H9 (cell line): ENCODE data around the gene PPARA. TPM values are rescaled to one million over a fixed set of nuclear protein-coding genes. Genes with fewer than 3 reads are reported as not detected.
A peak's percentile ranks its signal among the peaks of the same experiment; 100 is the strongest.

ENCODE experiments used
- DNase-seq: peaks from one replicate; pipeline ENCODE4 v3.0.0-alpha.2; 2017
- H2AFZ ChIP-seq: one replicate; pipeline ENCODE4 v1.6.1; 2013; ENCODE audit warnings: mild to moderate bottlenecking, low read length, control low read depth, moderate library complexity
- H2AK5ac ChIP-seq: 2 replicates; pipeline ENCODE4 v1.6.1; 2013; ENCODE audit warnings: low read length, control low read depth, mixed read lengths; ENCODE audit not compliant: insufficient read length
- H2BK120ac ChIP-seq: one replicate; pipeline ENCODE4 v1.6.1; 2013; ENCODE audit warnings: low read depth, mild to moderate bottlenecking, low read length, control low read depth, inconsistent platforms; ENCODE audit not compliant: poor library complexity, severe bottlenecking
- H2BK12ac ChIP-seq: 2 replicates; pipeline ENCODE4 v1.6.1; 2013; ENCODE audit warnings: low read length, control low read depth, mixed read lengths, low read depth; ENCODE audit not compliant: insufficient read length
- H2BK15ac ChIP-seq: 2 replicates; pipeline ENCODE4 v1.6.1; 2013; ENCODE audit warnings: low read depth, low read length, control low read depth
- H2BK20ac ChIP-seq: one replicate; pipeline ENCODE4 v1.6.1; 2013; ENCODE audit warnings: low read depth, mild to moderate bottlenecking, low read length, control low read depth, inconsistent platforms; ENCODE audit not compliant: poor library complexity, severe bottlenecking
- H2BK5ac ChIP-seq: 2 replicates; pipeline ENCODE4 v1.6.1; 2013; ENCODE audit warnings: low read length, control low read depth, mixed read lengths; ENCODE audit not compliant: insufficient read length
- H3K14ac ChIP-seq: 2 replicates; pipeline ENCODE4 v1.6.1; 2013; ENCODE audit warnings: low read length, control low read depth; ENCODE audit not compliant: insufficient read depth
- H3K18ac ChIP-seq: 2 replicates; pipeline ENCODE4 v1.6.1; 2013; ENCODE audit warnings: low read depth, mild to moderate bottlenecking, mixed read lengths, low read length, control low read depth; ENCODE audit not compliant: insufficient read length
- H3K23ac ChIP-seq: 2 replicates; pipeline ENCODE4 v1.6.1; 2013; ENCODE audit warnings: low read length, control low read depth, mixed read lengths, low read depth; ENCODE audit not compliant: insufficient read length
- H3K23me2 ChIP-seq: 2 replicates; pipeline ENCODE4 v1.6.1; 2013; ENCODE audit warnings: low read depth, mild to moderate bottlenecking, mixed read lengths, low read length, control low read depth; ENCODE audit not compliant: insufficient read length, poor library complexity, severe bottlenecking
- H3K27ac ChIP-seq: 2 replicates; pipeline ENCODE4 v1.5.1; 2013; ENCODE audit warnings: low read length, control low read depth, mixed read lengths, low read depth; ENCODE audit not compliant: insufficient read length
- H3K27me3 ChIP-seq: 2 replicates; pipeline ENCODE4 v1.6.1; 2013; ENCODE audit warnings: low read length, control low read depth, inconsistent platforms; ENCODE audit not compliant: insufficient read depth
- H3K4ac ChIP-seq: 2 replicates; pipeline ENCODE4 v1.6.1; 2013; ENCODE audit warnings: low read depth, mild to moderate bottlenecking, control low read depth, inconsistent platforms, low read length, moderate library complexity
- H3K4me1 ChIP-seq: 2 replicates; pipeline ENCODE4 v1.6.1; 2013; ENCODE audit warnings: low read length, control low read depth, inconsistent platforms; ENCODE audit not compliant: insufficient read depth
- H3K4me2 ChIP-seq: 2 replicates; pipeline ENCODE4 v1.6.1; 2013; ENCODE audit warnings: low read length, control low read depth, mixed read lengths; ENCODE audit not compliant: insufficient read length, insufficient read depth
- H3K56ac ChIP-seq: 2 replicates; pipeline ENCODE4 v1.6.1; 2013; ENCODE audit warnings: low read depth, mild to moderate bottlenecking, mixed read lengths, low read length, control low read depth; ENCODE audit not compliant: insufficient read length
- H3K79me1 ChIP-seq: 2 replicates; pipeline ENCODE4 v1.6.1; 2013; ENCODE audit warnings: low read depth, mild to moderate bottlenecking, moderate library complexity, low read length, control low read depth, inconsistent platforms; ENCODE audit not compliant: insufficient read depth, poor library complexity, severe bottlenecking
- H3K79me2 ChIP-seq: 2 replicates; pipeline ENCODE4 v1.6.1; 2013; ENCODE audit warnings: low read length, control low read depth, inconsistent platforms; ENCODE audit not compliant: insufficient read depth
- H3K9ac ChIP-seq: 2 replicates; pipeline ENCODE4 v1.6.1; 2013; ENCODE audit warnings: low read length, control low read depth, mixed read lengths; ENCODE audit not compliant: insufficient read length; ENCODE audit errors: extremely low read depth
- H3K9me3 ChIP-seq: one replicate; pipeline ENCODE4 v1.6.1; 2013; ENCODE audit warnings: low read depth, low read length, inconsistent platforms; ENCODE audit not compliant: control insufficient read depth
- H3T11ph ChIP-seq: one replicate; pipeline ENCODE4 v1.6.1; 2013; ENCODE audit warnings: mild to moderate bottlenecking, low read length, control low read depth, inconsistent platforms
- H4K20me1 ChIP-seq: one replicate; pipeline ENCODE4 v1.6.1; 2013; ENCODE audit not compliant: control insufficient read depth, insufficient read length, insufficient read depth
- H4K5ac ChIP-seq: 2 replicates; pipeline ENCODE4 v1.6.1; 2013; ENCODE audit warnings: low read depth, mild to moderate bottlenecking, mixed read lengths, low read length, control low read depth; ENCODE audit not compliant: insufficient read length
- H4K8ac ChIP-seq: replicated peaks from 2 replicates; pipeline ENCODE4 v1.6.1; 2013; ENCODE audit warnings: low read length, control low read depth, mixed read lengths, low read depth; ENCODE audit not compliant: insufficient read length
- H4K91ac ChIP-seq: 2 replicates; pipeline ENCODE4 v1.6.1; 2013; ENCODE audit warnings: low read depth, mild to moderate bottlenecking, moderate library complexity, mixed read lengths, low read length, control low read depth; ENCODE audit not compliant: insufficient read length
- H3K27ac Mint-ChIP-seq, 3 experiments: 2 replicates in 2 of 3; 3 replicates in 1 of 3; pipeline ENCODE4 v1.8.0; 2020 to 2021; ENCODE audit warnings: mixed read lengths in 3 of 3, mild to moderate bottlenecking in 1 of 3, moderate library complexity in 1 of 3
- H3K27me3 Mint-ChIP-seq: 2 replicates; pipeline ENCODE4 v1.8.0; 2021; ENCODE audit warnings: low read depth, mild to moderate bottlenecking, moderate library complexity, mixed read lengths
- H3K36me3 Mint-ChIP-seq, 3 experiments: 2 replicates in 2 of 3; 3 replicates in 1 of 3; pipeline ENCODE4 v1.8.0; 2020 to 2021; ENCODE audit warnings: low read depth in 3 of 3, mixed read lengths in 3 of 3; ENCODE audit not compliant: insufficient read depth in 1 of 3
- H3K4me1 Mint-ChIP-seq, 2 experiments: 2 replicates each; pipeline ENCODE4 v1.8.0; 2020; ENCODE audit warnings: mixed read lengths in 2 of 2
- H3K4me3 Mint-ChIP-seq, 2 experiments: 2 replicates in 1 of 2; 3 replicates in 1 of 2; pipeline ENCODE4 v1.8.0; 2020 to 2021; ENCODE audit warnings: mild to moderate bottlenecking in 2 of 2, mixed read lengths in 2 of 2, moderate library complexity in 1 of 2
- H3K9me3 Mint-ChIP-seq, 2 experiments: 2 replicates in 1 of 2; 3 replicates in 1 of 2; pipeline ENCODE4 v1.8.0; 2020; ENCODE audit warnings: mild to moderate bottlenecking in 2 of 2, mixed read lengths in 2 of 2, moderate library complexity in 1 of 2
- CTCF ChIP-seq: fragments of 200-600 bp; sonication (generic); conservative IDR thresholded peaks from 3 replicates; pipeline ENCODE4 v1.8.0; 2021; ENCODE audit warnings: antibody characterized with exemption, mild to moderate bottlenecking
- WGBS: extraction: QIAGEN DNeasy Blood & Tissue Kit; methylation state at CpG from one replicate; pipeline ENCODE4 v1.1.7; 2013; ENCODE audit warnings: missing lambda C conversion rate, low lambda C conversion rate, mixed read lengths; ENCODE audit not compliant: insufficient read length; ENCODE audit errors: extremely low coverage; 5-methylcytosine and 5-hydroxymethylcytosine counted together
- total RNA-seq: library from RNA; stranded (reverse); gene quantifications from 2 replicates; pipeline ENCODE4 v1.2.1, GENCODE V29; 2021

PPARA gene
- total RNA-seq, 1 experiment from 2014 or later: 7.3 TPM

- H3K4me1 Mint-ChIP-seq: peaks cover 5 to 14% of the 10 kb centered on the region in 2 experiments
- H3K23me2 ChIP-seq: no peaks in the 10 kb centered on the region
- no peak overlapping the region for H3K27ac ChIP-seq
- H2BK120ac ChIP-seq: no peak overlapping the region
- no peaks in the 10 kb centered on the region; a peak in 2 of 5 replicates for H3K9me3 Mint-ChIP-seq
- no peak overlapping the region for H3K56ac ChIP-seq
- no peak overlapping the region; a peak in 1 of 5 replicates for H3K4me3 Mint-ChIP-seq
- H3K27me3 ChIP-seq: no peaks in the 10 kb centered on the region
- H3K36me3 Mint-ChIP-seq: peaks cover 0 to 12% (median 0%) of the 10 kb centered on the region in 3 experiments; a peak in 2 of 7 replicates
- H3K9ac ChIP-seq: no peak overlapping the region
- no peak overlapping the region for H2AFZ ChIP-seq
- H2BK5ac ChIP-seq: no peak overlapping the region
- no peak overlapping the region for H4K8ac ChIP-seq
- no peaks in the 10 kb centered on the region for H3K9me3 ChIP-seq
- no peak overlapping the region for H3K14ac ChIP-seq
- H3K23ac ChIP-seq: no peak overlapping the region
- no peak overlapping the region for H2BK12ac ChIP-seq
- H4K20me1 ChIP-seq: no peaks in the 10 kb centered on the region
- no peak overlapping the region for H3K18ac ChIP-seq
- H3K4me1 ChIP-seq: no peaks in the 10 kb centered on the region
- H3K4me2 ChIP-seq: no peak overlapping the region
- DNase-seq: no peak
- H3T11ph ChIP-seq: no peak overlapping the region
- no peak overlapping the region for H3K4ac ChIP-seq
- WGBS: no CpG with 5 or more reads among the region's 23 CpGs
- H2BK15ac ChIP-seq: no peak overlapping the region
- H3K27ac Mint-ChIP-seq: peak overlapping the region in 1 of 3 experiments; percentile 69; a peak in 2 of 7 replicates
- H3K27me3 Mint-ChIP-seq: no peaks in the 10 kb centered on the region
- no peaks in the 10 kb centered on the region for H3K79me1 ChIP-seq
- TF ChIP-seq CTCF: no peak
- no peak overlapping the region for H2BK20ac ChIP-seq
- H4K5ac ChIP-seq: no peak overlapping the region
- no peaks in the 10 kb centered on the region for H3K79me2 ChIP-seq
- no peak overlapping the region for H2AK5ac ChIP-seq
- no peak overlapping the region for H4K91ac ChIP-seq
Measured at GRCh38 chr22:46224044-46224897, 73.9 kb downstream of the PPARA start.
